GM12891 (cell line): ENCODE results near the gene CASKIN1.

Experiments
- POLR2A ChIP-seq: IDR thresholded peaks from 2 replicates; pipeline ENCODE4 v1.6.1; 2011; ENCODE audit warnings: low read depth, low read length, control low read depth
- POLR2AphosphoS5 ChIP-seq: IDR thresholded peaks from 2 replicates; pipeline ENCODE4 v1.6.1; 2011; ENCODE audit warnings: low read depth, low read length, control low read depth

- no peak for TF ChIP-seq POLR2AphosphoS5
- TF ChIP-seq POLR2A, result no peak
These were observed 22.5 kb downstream of the CASKIN1 start for GRCh38 chr16:2173916-2174315.
